ENCODE data around the gene GNLY.
A peak's percentile ranks its signal among the peaks of the same experiment; 100 is the strongest.

GNLY gene

DNA sequence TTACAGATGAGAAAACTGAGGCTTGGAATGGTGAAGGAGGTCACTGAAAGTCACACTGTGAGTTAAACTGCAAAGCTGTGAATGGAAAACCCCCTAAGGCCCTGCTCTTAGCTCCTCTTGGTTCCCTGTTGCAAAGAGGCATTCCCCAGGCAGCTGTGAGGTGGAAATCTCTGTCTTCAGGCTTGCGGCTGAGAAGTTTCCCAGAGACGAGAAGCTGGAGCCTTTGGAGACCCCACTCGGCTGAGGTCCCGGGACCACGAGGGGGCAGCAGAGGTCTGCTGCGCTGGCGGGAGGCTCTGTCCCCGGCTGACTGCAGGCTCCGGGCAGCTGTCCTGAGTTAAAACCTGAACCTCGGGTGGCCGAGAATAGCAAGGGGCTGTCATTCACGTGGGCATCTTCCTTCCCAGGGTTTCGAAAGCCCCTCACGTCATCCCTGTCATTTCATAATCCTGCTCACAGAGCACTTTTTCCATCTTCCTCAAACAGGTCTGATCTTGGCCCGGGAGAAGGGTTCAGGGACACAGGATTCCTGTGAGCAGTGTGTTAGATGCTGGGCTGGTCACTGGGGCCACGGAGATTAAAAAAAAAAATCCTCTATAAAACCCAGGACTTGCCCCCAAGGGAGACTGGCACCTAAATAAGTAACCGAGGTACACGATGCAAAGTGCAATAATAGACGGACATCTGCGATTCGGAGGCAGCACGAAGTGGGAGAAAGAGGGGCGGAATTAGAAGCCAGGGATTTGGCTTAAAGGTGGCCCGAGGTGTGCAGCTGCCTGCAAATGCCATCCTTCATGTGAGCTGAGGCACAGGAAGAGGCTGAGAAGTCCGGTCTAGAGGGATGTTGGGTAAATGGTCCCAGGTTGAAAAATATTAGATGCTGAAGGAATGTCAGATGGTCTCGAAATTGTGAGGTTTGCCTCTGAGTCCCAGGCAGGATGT lies 35.0 kb downstream of the GNLY start:
- TF ChIP-seq RAD21 (IDR thresholded peaks at IDR 0.05; ENCODE audit: low read depth) (peak; percentile 99), CREB1 (IDR thresholded peaks at IDR 0.05; ENCODE audit: low read depth) (no peak)

DNA sequence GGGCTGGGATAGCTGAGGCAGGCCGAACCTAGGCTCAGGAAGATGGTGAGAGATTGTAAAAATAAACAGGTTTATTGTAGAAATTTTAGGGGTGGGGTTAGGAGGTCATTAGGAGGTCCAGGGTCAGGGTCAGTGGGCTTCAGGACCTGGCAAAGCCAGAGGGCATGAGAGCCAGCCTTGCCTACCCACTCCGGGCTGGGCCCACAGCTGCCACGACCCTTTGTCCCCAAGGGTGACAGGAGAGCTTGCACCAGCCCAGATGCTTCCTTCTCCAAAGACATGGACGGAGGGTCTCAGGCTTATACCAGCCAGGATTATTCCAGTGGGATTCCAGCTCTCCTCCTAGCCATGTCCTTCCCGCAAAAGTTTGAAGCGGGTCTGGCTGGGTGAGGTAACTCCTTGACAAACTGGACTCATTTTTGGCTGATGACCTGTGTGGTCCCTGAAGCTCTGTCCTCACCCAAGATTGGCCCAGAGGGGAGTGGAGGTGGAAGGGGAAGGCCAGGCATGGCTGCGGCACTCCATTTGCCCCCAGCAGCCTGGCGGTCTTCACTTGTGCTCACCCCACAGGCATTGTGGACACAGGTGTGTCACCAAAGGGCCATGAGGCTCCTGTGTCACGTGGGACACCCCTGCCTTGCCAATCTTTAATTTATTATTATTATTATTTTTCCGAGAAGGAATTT lies 35.8 kb downstream of the GNLY start:
- no peak for TF ChIP-seq EP300 (IDR thresholded peaks at IDR 0.05; ENCODE audit: borderline replicate concordance)
- TF ChIP-seq, protein P1, sequence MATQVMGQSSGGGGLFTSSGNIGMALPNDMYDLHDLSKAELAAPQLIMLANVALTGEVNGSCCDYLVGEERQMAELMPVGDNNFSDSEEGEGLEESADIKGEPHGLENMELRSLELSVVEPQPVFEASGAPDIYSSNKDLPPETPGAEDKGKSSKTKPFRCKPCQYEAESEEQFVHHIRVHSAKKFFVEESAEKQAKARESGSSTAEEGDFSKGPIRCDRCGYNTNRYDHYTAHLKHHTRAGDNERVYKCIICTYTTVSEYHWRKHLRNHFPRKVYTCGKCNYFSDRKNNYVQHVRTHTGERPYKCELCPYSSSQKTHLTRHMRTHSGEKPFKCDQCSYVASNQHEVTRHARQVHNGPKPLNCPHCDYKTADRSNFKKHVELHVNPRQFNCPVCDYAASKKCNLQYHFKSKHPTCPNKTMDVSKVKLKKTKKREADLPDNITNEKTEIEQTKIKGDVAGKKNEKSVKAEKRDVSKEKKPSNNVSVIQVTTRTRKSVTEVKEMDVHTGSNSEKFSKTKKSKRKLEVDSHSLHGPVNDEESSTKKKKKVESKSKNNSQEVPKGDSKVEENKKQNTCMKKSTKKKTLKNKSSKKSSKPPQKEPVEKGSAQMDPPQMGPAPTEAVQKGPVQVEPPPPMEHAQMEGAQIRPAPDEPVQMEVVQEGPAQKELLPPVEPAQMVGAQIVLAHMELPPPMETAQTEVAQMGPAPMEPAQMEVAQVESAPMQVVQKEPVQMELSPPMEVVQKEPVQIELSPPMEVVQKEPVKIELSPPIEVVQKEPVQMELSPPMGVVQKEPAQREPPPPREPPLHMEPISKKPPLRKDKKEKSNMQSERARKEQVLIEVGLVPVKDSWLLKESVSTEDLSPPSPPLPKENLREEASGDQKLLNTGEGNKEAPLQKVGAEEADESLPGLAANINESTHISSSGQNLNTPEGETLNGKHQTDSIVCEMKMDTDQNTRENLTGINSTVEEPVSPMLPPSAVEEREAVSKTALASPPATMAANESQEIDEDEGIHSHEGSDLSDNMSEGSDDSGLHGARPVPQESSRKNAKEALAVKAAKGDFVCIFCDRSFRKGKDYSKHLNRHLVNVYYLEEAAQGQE (IDR thresholded peaks at IDR 0.05; ENCODE audit: low read depth): no peak
- TF ChIP-seq RAD21 (IDR thresholded peaks at IDR 0.05; ENCODE audit: low read depth): no peak
- no peak for TF ChIP-seq CREB1 (IDR thresholded peaks at IDR 0.05; ENCODE audit: low read depth)
- no peak for TF ChIP-seq FOXM1 (IDR thresholded peaks at IDR 0.05; ENCODE audit: borderline replicate concordance, low read depth)
- no peak for TF ChIP-seq TAF1 (IDR thresholded peaks at IDR 0.05; ENCODE audit: low read depth)
- no peak for TF ChIP-seq YY1 (IDR thresholded peaks at IDR 0.05; ENCODE audit: low read depth)
- TF ChIP-seq TCF12 (IDR thresholded peaks at IDR 0.05; ENCODE audit: low read depth): no peak
- no peak for TF ChIP-seq NFIC (IDR thresholded peaks at IDR 0.05)
- TF ChIP-seq, protein P2, sequence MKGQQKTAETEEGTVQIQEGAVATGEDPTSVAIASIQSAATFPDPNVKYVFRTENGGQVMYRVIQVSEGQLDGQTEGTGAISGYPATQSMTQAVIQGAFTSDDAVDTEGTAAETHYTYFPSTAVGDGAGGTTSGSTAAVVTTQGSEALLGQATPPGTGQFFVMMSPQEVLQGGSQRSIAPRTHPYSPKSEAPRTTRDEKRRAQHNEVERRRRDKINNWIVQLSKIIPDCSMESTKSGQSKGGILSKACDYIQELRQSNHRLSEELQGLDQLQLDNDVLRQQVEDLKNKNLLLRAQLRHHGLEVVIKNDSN (IDR thresholded peaks at IDR 0.05): no peak
- TF ChIP-seq TEAD4 (IDR thresholded peaks at IDR 0.05): no peak
- TF ChIP-seq ZBTB7A (IDR thresholded peaks at IDR 0.05; ENCODE audit: low read depth): no peak
- TF ChIP-seq, protein P3, sequence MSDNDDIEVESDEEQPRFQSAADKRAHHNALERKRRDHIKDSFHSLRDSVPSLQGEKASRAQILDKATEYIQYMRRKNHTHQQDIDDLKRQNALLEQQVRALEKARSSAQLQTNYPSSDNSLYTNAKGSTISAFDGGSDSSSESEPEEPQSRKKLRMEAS (IDR thresholded peaks at IDR 0.05): no peak
- no peak for TF ChIP-seq EGR1 (IDR thresholded peaks at IDR 0.05)
- TF ChIP-seq CEBPB (IDR thresholded peaks at IDR 0.05): no peak

DNA sequence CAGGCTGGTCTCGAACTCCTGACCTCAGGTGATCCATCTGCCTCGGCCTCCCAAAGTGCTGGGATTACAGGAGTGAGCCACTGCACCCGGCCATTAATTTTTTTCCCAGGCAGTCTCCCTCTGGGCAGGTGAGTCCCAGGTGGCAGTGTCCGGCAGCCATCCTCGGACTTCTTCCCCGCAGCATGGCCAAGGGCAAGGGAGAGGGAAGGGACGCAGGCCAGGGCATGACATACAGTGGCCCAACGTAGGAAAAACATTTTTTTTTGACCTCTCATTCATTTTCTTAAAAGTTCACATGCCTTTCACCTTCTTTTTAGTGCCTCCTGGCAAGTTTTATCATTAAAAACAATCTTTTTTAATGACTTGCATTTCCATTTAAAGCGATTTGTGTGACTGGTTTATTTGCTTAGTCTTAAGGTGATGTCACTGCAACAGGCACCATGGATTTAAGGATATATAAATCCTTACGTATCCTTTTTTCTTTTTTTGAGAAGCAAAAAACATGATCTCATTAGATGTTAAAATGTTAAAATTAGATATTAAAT lies 36.6 kb downstream of the GNLY start:
- TF ChIP-seq FOXM1 (IDR thresholded peaks at IDR 0.05; ENCODE audit: borderline replicate concordance, low read depth): no peak

DNA sequence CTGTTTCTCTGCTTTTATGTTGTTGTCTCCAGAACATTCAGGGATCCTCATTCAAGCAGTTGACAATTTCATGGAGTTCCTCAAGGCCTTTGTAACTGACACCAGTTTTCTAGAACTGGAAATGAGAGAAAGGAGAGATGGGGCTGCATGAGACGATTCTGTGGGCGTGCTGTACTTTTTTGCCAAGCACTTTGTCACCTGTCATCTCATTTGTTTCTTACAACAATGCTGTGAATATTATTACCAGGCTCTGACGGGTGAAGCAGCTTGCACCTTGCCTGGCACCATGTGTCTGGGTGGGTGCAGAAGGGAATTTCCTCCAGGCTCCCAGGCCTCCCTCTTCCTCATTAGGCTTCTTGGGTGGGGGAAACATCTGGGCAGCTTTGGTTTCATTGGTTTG lies 37.4 kb downstream of the GNLY start:
- TF ChIP-seq ZBTB7A (IDR thresholded peaks at IDR 0.05; ENCODE audit: low read depth) (no peak), EP300 (IDR thresholded peaks at IDR 0.05; ENCODE audit: borderline replicate concordance) (no peak), EGR1 (IDR thresholded peaks at IDR 0.05) (no peak), FOXM1 (IDR thresholded peaks at IDR 0.05; ENCODE audit: borderline replicate concordance, low read depth) (no peak), CREB1 (IDR thresholded peaks at IDR 0.05; ENCODE audit: low read depth) (no peak), NFIC (IDR thresholded peaks at IDR 0.05) (no peak)
- TF ChIP-seq, protein P1 (IDR thresholded peaks at IDR 0.05; ENCODE audit: low read depth): no peak
- TF ChIP-seq, protein P3 (IDR thresholded peaks at IDR 0.05): no peak

DNA sequence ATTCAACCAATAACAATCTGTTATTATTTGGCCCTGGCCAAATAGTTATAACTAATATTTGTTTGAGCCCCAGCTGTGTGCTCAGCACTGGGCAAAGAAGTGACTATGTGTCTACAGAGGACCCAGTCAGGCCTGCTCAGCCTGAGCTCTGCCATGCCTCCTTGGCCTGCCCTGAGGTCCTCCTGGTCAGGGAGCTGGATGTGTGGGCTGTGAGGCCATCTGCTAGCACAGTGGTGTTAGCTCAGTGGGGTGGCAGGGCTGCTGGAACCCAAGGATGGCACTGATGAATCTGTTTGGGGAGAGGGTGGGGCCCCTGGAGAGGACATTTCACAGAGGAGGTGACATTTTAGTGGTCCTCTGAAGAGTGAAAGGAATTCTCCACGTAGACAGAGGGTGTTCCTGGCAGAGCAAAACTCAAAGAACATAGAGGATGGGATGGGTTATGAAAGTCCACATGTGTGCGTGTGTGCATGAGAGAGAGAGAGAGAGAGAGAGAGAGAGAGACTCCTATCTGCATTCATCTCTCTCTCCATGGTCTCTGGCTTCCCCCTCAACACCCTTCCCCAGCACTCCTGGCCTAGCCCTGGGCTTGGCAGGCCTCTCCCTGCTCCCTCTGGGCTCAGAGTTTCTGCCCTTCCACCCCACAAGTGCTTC lies 38.4 kb downstream of the GNLY start:
- TF ChIP-seq CEBPB (IDR thresholded peaks at IDR 0.05) (no peak), EP300 (IDR thresholded peaks at IDR 0.05; ENCODE audit: borderline replicate concordance) (no peak), TEAD4 (IDR thresholded peaks at IDR 0.05) (no peak), YY1 (IDR thresholded peaks at IDR 0.05; ENCODE audit: low read depth) (no peak), TAF1 (IDR thresholded peaks at IDR 0.05; ENCODE audit: low read depth) (no peak), RAD21 (IDR thresholded peaks at IDR 0.05; ENCODE audit: low read depth) (no peak), ZBTB7A (IDR thresholded peaks at IDR 0.05; ENCODE audit: low read depth) (no peak), EGR1 (IDR thresholded peaks at IDR 0.05) (no peak), CREB1 (IDR thresholded peaks at IDR 0.05; ENCODE audit: low read depth) (no peak), NFIC (IDR thresholded peaks at IDR 0.05) (no peak), FOXM1 (IDR thresholded peaks at IDR 0.05; ENCODE audit: borderline replicate concordance, low read depth) (no peak), TCF12 (IDR thresholded peaks at IDR 0.05; ENCODE audit: low read depth) (no peak)
- TF ChIP-seq, protein P1 (IDR thresholded peaks at IDR 0.05; ENCODE audit: low read depth): no peak
- TF ChIP-seq, protein P3 (IDR thresholded peaks at IDR 0.05): no peak
- TF ChIP-seq, protein P2 (IDR thresholded peaks at IDR 0.05): no peak

Measured in Ishikawa (cell line).